Astrocyte of the spinal cord (primary cell): ENCODE measurements around the gene AK5.
A peak's percentile ranks its signal among the peaks of the same experiment; 100 is the strongest.
"Not testable (repeated sequence)": the region's sequence is repeated elsewhere in the genome, so short reads cannot be mapped to it uniquely, and the experiment has no call there.

Experiments
- DNase-seq: peaks from one replicate; pipeline ENCODE4 v3.0.0; 2011; ENCODE audit warnings: low read depth, low spot score
- H3K4me3 ChIP-seq: 2 replicates; pipeline ENCODE4 v1.5.1; 2011; ENCODE audit warnings: low read depth, mild to moderate bottlenecking, low read length, moderate library complexity
- CTCF ChIP-seq: IDR thresholded peaks from 2 replicates; pipeline ENCODE4 v1.5.1; 2012; ENCODE audit warnings: low read depth, mild to moderate bottlenecking, low read length, inconsistent platforms
- in situ Hi-C: cut with HindIII; loops from 2 replicates; pipeline ENCODE4 v1.10.0; 2017; ENCODE audit warnings: low sequenced_read_pairs

The AK5 gene

DNA sequence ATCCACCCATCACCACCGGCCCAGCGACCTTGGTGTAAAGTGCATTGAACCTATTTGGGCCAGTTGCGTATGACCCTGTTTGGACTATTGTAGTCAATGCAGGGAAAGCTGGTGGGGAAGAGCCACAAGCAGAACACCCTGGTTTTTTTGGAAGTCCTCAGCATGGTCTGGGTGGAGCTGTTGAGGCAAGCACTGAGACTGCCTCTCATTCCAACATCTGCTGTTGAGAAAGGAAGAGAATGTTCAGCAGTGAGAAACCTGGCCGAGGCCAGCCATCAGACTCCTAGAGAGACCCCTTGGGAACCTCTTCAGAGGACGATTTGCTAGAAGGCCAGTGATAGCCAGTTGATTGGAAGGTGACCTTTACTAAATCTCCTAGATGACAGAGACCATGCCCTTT, 217.6 kb downstream of the AK5 start:
- no peak for TF ChIP-seq CTCF
- H3K4me3 ChIP-seq = no peak overlapping the region
- no peak for DNase-seq
- in situ Hi-C loops = no loop called here

DNA sequence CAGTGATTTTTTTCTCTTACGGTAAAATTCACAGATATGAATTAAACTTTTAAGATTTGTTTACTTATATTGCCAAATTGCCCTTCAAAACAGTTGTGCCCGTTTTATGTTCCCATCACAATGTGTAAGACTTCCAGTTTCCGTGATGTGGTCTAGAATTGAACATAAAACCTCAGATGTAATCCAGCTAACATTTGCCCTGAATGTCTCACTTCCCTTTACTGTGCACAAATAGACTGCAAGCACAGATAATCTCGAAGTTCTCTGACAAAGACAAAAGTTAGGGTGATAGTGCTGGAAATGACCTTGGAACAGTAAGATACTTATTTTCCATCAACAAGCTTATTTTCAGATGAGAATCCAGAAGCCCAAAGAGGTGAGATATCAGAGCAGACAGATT, 223.2 kb downstream of the AK5 start:
- peak; percentile 24 for DNase-seq
- in situ Hi-C loops = no loop called here
- no peak for TF ChIP-seq CTCF
- no peak overlapping the region for H3K4me3 ChIP-seq

DNA sequence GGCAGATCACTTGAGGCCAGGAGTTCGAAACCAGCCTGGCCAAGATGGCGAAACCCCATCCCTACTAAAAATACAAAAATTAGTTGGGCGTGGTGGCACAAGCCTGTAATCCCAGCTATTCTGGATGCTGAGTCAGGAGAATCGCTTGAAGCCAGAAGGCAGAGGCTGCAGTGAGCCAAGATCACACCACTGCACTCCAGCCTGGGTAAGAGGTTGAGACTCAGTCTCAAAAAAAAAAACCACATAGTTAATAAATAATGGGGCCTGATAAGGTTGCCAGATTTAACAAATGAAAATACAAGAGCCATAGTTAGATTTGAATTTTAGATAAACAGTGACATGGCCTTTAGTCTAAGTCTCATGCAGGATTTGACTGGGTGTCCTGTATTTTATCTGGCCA, 225.0 kb downstream of the AK5 start:
- no peak overlapping the region for H3K4me3 ChIP-seq
- in situ Hi-C loops = no loop called here
- DNase-seq = no peak
- no peak for TF ChIP-seq CTCF

DNA sequence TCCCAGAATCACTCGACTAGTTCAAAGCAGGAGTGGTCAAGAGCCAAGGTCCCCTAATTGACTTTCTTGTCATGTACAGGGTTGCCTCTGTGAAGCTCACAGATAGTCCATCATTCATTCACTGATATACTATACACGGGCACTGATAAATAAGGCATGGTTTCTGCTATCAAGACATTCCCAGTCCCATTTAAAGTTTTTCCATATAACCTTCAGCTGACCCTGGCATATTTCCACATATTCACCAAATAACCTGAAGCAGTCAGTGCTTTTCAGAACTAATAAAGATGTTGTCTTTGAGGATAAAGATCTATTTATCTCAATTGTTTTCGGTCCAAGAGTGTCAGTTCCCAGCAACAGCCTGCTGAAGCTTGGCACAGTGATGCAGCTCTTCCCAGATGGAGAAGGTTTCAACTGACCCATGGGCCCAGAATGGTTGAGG, 227.3 kb downstream of the AK5 start:
- TF ChIP-seq CTCF = no peak
- in situ Hi-C loops = no loop called here
- DNase-seq = no peak
- no peak overlapping the region for H3K4me3 ChIP-seq

DNA sequence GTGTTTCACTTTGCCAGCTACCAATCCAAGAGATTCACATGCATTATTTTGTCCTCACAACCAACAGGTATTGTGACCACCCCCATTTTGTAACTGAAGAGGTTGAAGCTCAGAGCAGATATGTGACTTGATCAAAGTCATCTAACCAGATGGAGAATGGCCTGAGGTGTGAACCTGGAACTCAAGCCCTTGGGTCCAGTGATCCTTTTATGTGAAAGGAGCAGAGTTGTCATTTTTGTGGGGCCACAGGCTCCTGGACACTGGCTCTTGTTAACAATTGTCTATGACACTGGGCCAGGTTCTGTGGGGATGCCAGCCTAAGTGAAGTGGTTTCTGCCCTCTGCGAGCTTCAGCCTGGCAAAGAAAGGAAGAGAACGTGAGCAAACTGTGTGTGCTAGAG, 228.1 kb downstream of the AK5 start:
- in situ Hi-C loops = no loop called here
- no peak overlapping the region for H3K4me3 ChIP-seq
- DNase-seq = no peak
- no peak for TF ChIP-seq CTCF

DNA sequence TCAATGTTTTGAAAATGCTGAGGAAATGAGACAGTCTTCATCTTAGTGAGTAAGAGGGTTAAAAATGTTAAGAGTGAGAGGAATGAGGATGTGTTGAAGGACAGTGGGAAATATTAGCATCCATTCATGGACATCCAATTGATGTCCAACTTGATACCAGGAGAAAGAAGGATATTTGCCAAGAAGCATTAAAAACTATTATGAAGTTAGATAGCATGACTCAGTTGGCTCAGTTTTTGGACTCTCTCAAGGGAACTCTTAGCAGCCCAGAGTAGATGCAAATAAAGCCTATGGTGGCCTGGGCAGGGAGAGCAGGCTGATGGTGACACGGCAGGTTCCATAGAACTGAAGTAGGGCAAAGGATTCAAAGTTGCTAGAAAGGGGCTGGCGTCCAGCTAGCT, 229.6 kb downstream of the AK5 start:
- H3K4me3 ChIP-seq = no peak overlapping the region
- TF ChIP-seq CTCF = no peak
- in situ Hi-C loops = no loop called here
- peak; percentile 77 for DNase-seq

GRCh38 chr1:77512650-77513049, 230.8 kb downstream of the AK5 start:
- DNase-seq, H3K4me3 ChIP-seq, in situ Hi-C loops: not testable (repeated sequence)
